ENCODE results near the gene SERINC5. TPM values are rescaled to one million over a fixed set of nuclear protein-coding genes. Genes with fewer than 3 reads are reported as not detected.

The SERINC5 gene
- total and polyA plus RNA-seq, 12 donors = 2.3 to 21.9 (median 14.8) TPM

GRCh38 chr5:80125022-80125961 is 130.6 kb downstream of the SERINC5 start:
- WGBS, 2 donors = 86 to 95% methylated on average over 11 of the region's 11 CpGs
- Histone ChIP-seq H3K4me3 (no peak overlapping the region), H3K9me3 (peaks cover 0 to 5% (median 0%) of the 10 kb centered on the region in 11 donors), H3K4me1 (peaks cover 0 to 64% (median 0%) of the 10 kb centered on the region in 9 donors), H3K27ac (peak overlapping the region in 1 of 10 donors; percentile 75), H3K27me3 (no peaks in the 10 kb centered on the region), H3K36me3 (no peaks in the 10 kb centered on the region)
- ATAC-seq = peak in 2 of 8 donors; percentile 15 to 51
- DNase-seq = no peak
- intact Hi-C loops (cut with DNase I) = no loop called here
- TF ChIP-seq, protein P1, sequence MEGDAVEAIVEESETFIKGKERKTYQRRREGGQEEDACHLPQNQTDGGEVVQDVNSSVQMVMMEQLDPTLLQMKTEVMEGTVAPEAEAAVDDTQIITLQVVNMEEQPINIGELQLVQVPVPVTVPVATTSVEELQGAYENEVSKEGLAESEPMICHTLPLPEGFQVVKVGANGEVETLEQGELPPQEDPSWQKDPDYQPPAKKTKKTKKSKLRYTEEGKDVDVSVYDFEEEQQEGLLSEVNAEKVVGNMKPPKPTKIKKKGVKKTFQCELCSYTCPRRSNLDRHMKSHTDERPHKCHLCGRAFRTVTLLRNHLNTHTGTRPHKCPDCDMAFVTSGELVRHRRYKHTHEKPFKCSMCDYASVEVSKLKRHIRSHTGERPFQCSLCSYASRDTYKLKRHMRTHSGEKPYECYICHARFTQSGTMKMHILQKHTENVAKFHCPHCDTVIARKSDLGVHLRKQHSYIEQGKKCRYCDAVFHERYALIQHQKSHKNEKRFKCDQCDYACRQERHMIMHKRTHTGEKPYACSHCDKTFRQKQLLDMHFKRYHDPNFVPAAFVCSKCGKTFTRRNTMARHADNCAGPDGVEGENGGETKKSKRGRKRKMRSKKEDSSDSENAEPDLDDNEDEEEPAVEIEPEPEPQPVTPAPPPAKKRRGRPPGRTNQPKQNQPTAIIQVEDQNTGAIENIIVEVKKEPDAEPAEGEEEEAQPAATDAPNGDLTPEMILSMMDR (IDR thresholded peaks at IDR 0.05) = no peak

DNA sequence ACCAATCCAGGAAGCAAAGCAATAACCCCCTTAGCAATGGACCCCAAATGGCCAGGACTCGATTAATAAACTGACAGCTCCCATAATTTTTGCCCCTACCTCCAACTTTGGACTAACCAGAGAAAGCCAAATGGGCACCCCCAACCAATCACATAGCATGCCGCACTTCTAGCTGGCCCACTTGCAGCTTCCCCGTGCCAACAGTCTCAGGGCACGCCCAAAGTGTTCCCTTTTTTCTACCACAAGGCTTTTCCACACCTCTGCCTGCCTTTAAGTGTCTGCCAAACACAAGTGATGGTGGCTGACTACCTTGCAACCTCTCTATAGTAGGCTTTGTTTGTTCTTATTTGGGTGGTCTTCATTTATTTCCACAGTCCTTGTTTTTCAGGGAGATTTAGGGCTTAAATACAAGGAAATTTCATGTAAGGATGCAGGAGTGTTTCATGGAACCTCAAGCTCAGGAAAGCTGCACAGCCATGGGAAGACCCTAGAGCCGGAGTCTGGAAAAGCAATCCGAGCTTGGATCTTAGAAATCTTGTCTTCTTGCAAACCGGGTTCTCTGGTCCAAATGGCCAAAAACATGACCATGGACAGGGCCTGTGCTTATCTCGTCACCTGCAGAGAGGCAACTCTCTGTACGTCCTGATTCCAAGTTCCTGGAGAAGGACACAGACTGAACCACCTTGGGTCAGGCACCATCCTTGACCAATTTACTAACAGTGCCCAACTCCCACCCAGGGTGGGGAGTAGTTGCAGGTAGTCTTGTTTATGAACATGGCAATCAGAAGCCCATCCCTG is 131.5 kb downstream of the SERINC5 start:
- TF ChIP-seq, protein P1 (IDR thresholded peaks at IDR 0.05) = no peak
- intact Hi-C loops (cut with DNase I) = no loop called here
- 91 to 93% methylated on average over 9 of the region's 9 CpGs for WGBS, 2 donors
- Histone ChIP-seq H3K36me3 (no peaks in the 10 kb centered on the region), H3K9me3 (peaks cover 0 to 5% (median 0%) of the 10 kb centered on the region in 11 donors), H3K4me1 (peaks cover 0 to 64% (median 0%) of the 10 kb centered on the region in 9 donors), H3K4me3 (no peak overlapping the region), H3K27ac (no peak overlapping the region), H3K27me3 (no peaks in the 10 kb centered on the region)
- ATAC-seq (no peak), DNase-seq (no peak)

DNA sequence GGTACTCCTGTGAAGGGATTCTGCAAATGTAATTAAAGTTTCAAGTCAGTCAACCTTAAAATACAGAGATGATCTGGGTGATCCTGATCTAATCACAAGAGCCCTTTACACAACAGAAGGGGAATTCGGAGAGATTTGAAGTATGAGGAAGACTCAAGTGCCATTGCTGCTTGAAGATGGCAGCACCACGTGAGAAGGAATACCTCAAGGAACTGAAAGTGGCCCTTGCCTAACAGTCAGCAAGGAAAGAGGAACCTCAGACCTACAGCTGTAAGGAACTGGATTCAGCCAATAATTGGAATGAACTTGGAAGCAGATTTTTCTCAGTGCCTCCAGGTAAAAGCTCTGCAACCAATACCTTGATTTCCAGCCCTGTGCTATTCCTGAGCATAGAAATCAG is 133.3 kb downstream of the SERINC5 start:
- TF ChIP-seq, protein P1 (IDR thresholded peaks at IDR 0.05) = no peak
- Histone ChIP-seq H3K4me1 (peaks cover 0 to 52% (median 0%) of the 10 kb centered on the region in 9 donors), H3K36me3 (no peaks in the 10 kb centered on the region), H3K27ac (peak overlapping the region in 1 of 10 donors; percentile 51), H3K4me3 (no peak overlapping the region), H3K27me3 (no peaks in the 10 kb centered on the region), H3K9me3 (peaks cover 0 to 8% (median 0%) of the 10 kb centered on the region in 11 donors)
- intact Hi-C loops (cut with DNase I) = no loop called here
- 75 to 79% methylated on average over 2 of the region's 2 CpGs for WGBS, 2 donors
- ATAC-seq = peak in 2 of 8 donors; percentile 29 to 32
- DNase-seq = no peak

GRCh38 chr5:80119372-80119771 is 136.5 kb downstream of the SERINC5 start:
- TF ChIP-seq, protein P1 (IDR thresholded peaks at IDR 0.05) = no peak
- Histone ChIP-seq H3K27me3 (no peaks in the 10 kb centered on the region), H3K4me3 (no peak overlapping the region), H3K27ac (peak overlapping the region in 1 of 10 donors; percentile 26), H3K36me3 (no peaks in the 10 kb centered on the region), H3K9me3 (peaks cover 0 to 7% (median 0%) of the 10 kb centered on the region in 11 donors), H3K4me1 (peaks cover 0 to 22% (median 7%) of the 10 kb centered on the region in 9 donors)
- ATAC-seq (peak in 4 of 8 donors; percentile 28 to 60 (median 44)), DNase-seq (no peak)
- intact Hi-C loops (cut with DNase I) = no loop called here
- WGBS, 2 donors = 61 to 63% methylated on average over 2 of the region's 2 CpGs
